Measurements from ENCODE around the gene PLEKHG5. TPM values are rescaled to one million over a fixed set of nuclear protein-coding genes. Genes with fewer than 3 reads are reported as not detected.

PLEKHG5 gene
- total RNA-seq, 1 donor from 2014 or later: 24.5 TPM

DNA sequence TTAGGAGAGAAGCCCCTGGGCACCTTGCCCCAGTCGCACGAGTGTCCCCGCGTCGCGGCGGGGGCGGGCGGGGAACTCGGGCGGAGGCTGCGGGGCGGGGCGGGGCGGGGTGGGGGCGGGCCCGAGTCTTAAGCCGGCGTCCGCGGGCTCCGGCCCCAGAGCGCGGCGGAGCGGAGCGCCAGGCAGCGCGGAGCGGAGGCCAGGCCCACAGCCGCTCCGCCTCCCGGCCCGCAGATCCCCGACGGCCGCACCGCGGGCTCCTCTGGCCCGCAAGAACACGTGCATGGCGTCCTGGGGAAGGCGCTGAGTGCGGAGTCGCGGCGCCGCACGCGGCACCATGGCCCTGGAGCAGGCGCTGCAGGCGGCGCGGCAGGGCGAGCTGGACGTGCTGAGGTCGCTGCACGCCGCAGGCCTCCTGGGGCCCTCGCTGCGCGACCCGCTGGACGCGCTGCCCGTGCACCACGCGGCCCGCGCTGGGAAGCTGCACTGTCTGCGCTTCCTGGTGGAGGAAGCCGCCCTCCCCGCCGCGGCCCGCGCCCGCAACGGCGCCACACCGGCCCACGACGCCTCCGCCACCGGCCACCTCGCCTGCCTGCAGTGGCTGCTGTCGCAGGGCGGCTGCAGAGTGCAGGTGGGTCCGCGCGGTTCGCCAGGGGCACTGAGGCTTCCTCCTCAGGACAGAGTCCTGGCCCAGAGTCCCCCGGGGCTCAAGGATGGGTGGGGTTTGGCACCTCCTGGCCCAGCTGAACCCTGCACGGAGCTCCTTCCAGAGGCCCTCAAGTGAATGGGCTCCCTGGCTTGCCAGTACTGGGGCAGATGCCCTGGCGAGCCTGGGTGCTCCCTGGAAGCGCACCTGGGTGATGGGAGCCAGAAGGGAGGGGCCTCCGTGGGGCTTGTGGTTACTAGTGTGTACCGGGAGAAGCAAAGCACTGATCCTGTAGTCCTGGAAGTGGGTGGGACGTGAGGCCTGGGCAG lies 66.6 kb downstream of the PLEKHG5 start, which contains the start of gene ESPN:
Gene ESPN, plus strand, starts transcription at position 158 of the 975 bp plus-strand sequence. Its CDS starts 180 bp downstream, at position 338.
- no peak for DNase-seq

DNA sequence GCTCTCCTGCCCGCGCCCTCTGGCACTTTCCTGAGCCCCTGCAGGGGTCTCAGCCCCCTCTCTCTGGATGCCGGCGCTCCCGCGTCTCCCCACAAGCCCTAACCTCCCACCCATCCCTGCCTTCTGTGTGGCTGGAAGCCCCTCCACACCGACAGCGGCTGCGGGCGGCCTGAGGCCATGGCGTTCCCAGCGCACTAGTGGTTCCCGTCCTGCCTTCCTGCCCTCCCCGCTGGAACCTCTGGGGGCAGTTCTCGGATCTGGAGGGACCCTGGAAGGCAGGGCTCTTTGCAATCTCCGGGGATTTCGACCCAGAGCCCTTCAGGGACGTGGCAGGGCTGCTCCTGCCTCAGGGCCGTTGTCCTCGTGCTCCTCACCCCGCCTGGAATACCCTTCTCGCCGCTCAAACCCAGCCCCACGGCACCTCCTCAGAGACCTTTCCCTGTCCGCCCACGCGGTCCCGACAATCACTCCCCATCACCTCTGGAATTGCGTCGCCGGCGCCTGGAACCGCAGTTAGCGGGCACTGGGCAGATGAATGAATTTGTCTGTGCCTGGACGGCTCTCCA lies 67.4 kb downstream of the PLEKHG5 start:
- DNase-seq: no peak

DNA sequence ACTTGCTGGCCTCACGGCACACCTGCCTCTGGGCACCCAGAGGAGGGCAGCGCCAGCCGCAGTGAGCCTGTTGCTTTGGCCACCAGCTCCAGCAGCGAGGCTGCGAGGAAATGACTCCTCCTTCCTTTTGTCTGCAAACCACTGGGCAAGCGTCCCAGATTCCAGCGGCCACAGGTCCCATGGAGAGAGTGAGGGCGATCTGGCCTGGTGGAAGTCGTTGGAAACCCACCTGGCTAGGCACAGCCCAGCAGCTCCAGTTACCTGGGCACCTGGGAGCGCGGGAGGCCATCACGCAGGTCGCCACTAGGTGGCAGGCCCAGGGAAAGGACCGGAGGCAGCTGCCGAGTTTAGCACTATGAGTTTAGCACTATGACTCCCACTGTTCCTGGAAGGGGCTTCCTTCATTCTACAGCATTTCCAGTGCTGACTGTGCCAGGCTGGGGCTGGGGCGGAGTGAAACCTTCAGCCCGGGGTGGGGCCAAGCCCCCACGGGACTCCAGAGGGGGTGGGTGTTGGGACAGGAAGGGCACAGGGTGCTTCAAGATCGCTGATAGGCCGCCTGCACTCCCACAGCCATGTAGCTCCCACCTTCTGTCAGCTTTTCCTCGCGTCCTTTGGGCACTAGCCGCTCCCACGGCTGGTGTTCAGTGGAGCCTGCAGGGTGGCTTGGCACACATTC lies 68.0 kb downstream of the PLEKHG5 start:
- DNase-seq: peak; percentile 51

DNA sequence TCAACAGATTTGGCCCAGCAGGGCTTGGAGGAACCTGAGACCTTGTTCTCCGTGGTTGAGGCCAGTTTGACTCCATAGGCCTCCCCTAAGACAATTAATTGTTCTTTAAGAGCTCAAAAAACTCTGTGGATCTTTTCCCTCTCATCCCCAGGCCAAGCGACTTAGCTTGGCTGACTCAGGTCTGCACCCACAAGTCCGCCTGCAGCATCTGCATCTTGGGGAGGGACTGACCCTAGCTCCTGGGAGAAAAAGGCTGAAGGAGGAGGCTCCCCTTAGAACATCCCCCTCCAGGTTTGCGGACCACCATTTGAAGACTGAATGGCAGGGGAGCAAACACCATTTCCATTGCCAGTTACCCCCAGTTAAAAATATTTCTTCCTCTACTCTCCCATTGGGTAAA lies 70.2 kb downstream of the PLEKHG5 start:
- DNase-seq: no peak

DNA sequence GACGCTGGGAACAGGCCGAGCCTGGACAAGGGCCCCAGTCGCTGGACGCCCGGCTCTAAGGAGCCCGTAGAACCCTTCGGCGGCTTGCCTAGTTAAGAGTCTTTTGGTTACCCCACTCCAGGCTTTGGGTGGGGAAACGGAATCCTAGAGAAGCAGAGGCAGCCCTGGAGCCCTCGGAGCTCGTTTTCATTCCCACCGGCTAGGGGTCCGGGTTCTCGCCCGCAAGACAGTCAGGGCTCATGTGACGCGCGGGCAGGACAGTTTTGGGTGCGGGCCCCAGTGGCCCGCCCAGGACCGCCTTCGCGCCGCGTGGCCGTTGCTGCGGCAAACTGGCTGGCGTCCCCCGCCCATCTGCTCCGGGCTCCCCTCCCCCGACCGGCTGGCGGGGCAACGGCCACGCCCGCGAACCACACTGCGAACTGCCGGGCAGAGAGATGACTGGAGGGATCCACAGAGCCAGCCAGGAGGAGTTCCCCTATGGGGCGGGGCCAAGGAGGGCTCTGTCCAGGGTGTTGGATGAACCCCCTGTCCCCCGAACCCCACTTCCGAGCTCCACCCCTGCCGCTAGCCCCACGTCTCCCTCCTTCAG lies 70.9 kb downstream of the PLEKHG5 start:
- DNase-seq: peak; percentile 49

DNA sequence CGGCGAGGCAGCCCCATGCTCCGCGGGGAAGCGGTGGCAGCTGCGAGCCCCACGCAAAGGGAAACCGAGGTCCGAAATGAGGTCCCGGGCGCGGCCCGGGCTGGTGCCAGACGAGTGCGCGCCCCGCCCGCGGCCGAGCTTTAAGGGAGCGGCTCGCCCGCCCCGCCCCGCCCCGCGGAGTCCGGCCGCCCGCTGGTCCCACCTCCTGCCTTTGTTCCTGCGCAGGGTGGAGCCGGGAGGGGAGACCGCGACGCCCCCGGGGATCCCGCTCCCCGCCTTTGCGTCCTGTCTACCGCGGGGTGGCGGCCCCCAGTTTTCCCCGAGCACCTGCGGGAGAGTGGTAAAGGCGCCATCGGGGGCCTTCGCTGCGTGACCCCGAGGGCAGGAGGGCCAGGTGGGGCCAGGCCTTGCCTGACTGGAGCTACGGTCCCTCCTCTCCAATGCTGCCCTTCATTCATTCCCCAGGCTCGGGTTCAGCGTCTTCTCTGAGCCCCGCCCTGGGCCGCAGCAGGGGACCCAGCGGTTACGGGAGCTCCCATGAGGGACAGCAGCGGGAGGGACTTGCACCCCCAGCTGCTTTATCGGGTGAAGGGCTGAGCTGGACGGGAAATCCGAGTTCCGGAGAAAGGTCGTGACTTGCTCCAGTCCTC lies 71.5 kb downstream of the PLEKHG5 start, which contains the start of gene HES2:
Gene HES2, minus strand, starts transcription at position 116 of the 650 bp plus-strand sequence. Its CDS starts 99 bp downstream, at position 17.
- no peak for DNase-seq

DNA sequence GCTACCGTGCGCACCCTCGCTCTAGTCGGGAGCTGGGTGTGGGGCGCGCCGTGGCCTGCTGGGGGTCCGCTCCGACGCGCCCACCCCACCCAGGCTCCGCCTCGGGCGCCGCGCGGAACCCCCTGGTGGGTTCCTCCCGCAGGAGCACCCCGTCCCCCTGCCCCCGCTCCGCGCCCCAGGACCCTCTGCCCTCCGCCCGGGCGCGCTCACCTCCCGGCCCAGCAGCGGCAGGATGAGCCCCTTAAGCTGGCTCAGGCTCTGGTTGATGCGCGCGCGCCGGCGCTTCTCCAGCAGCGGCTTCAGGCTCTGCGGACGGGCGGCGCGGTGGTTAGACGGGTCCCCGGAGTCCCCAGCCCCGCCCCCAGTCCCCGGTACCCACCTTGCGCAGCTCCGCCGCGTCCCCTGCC lies 72.1 kb downstream of the PLEKHG5 start:
- no peak for DNase-seq

DNA sequence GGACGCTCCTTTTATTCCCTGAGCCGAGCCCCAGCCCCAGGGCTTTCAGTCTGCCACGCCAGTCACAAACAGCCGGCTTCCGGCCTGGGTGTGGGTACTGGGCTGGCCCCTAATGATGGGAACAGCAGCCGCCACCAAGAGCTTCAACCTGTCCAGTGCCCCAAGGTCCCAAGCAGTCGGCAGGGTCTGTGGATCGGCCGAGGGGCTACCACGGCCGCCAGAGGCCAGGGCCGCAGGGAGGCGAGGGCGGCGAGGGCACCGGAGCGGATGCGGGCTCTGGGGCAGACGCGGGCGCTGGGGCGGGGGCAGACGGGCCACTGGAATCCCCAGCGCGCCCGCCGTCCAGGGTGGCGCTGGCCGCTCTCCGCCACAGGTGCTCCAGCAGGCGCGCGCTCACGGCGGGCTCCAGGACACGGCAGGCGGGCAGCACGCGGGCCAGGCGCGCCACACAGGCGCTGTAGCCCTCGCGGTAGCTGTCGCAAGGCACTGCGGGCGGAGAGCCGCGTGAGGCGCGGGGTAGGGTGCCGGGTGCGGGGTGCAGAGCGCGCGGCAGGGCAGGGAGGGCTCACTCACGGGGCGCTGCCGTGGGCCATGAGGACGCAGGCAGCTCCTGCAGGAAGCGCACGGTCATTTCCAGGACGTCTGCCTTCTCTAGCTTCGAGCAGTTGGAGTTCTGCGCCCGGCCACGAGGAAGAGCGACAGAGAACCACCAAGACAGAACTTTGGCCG lies 72.6 kb downstream of the PLEKHG5 start:
- DNase-seq: no peak

DNA sequence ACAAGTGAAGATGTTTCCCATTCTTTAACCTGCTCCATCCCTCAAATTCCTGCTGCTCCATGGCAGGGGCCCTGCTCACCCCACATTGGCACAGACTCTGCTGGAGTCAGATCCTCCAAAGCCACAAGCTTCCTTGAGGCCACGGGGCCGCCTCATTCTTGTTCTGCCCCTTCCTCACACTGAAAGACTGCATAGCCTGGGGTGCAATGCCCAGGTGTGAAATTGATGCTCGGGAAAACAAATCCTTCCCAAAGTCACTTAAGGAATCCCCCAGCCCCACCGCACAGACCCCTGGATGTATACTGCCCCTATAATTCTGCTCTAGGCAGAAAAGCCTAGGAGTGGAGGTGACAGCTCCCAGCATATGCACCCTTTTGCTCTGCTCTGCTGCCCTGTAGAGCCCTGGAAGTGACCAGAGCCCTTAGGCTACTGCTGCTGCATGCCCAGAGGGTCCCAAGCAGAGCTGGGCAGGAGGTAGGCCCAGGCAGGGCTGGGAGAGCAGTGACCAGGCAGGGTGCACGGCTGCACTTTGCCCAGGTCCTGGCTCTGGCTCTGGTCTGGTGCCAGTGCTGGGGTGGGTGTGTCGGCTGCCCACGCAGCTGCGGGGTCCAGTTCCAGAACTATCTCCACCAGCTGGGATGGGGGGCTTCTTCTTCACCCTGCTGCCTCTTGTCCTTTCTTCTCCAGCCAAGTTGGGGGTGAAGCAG lies 73.4 kb downstream of the PLEKHG5 start:
- DNase-seq: no peak

Small RNA genes within 50 kb of the gene (small RNA-seq; reads per million reads assigned to genes)
- not detected for gene MIR4252 (ENCODE audit: low replicate concordance)
- gene RNU6-731P (ENCODE audit: low replicate concordance): not detected

Other genes starting within 250 kb of the PLEKHG5 start
- gene HES3, start 247.5 kb downstream of the PLEKHG5 start, total RNA-seq: not detected
- 13.7 TPM for gene GPR153, start 230.6 kb downstream of the PLEKHG5 start, total RNA-seq
- gene ACOT7, start 97.9 kb downstream of the PLEKHG5 start, total RNA-seq: 10.6 TPM
- 3.2 TPM for gene HES2, start 71.7 kb downstream of the PLEKHG5 start, total RNA-seq
- 3.8 TPM for gene ESPN, start 66.9 kb downstream of the PLEKHG5 start, total RNA-seq
- 33.0 TPM for gene TNFRSF25, start 25.5 kb downstream of the PLEKHG5 start, total RNA-seq
- 28.2 TPM for gene NOL9, start 62.8 kb upstream of the PLEKHG5 start, total RNA-seq
- 2.2 TPM for gene TAS1R1, start 63.6 kb upstream of the PLEKHG5 start, total RNA-seq
- 16.3 TPM for gene ZBTB48, start 88.3 kb upstream of the PLEKHG5 start, total RNA-seq
- gene KLHL21, start 111.2 kb upstream of the PLEKHG5 start, total RNA-seq: 63.7 TPM
- gene PHF13, start 122.1 kb upstream of the PLEKHG5 start, total RNA-seq: 22.2 TPM
- 20.1 TPM for gene THAP3, start 133.2 kb upstream of the PLEKHG5 start, total RNA-seq
- gene DNAJC11, start 210.1 kb upstream of the PLEKHG5 start, total RNA-seq: 35.4 TPM